HG03060 (cell line): ENCODE results near the gene OGFR.

Source experiments
- ATAC-seq: cut with Tn5 transposase; IDR thresholded peaks from one replicate; pipeline ENCODE4 v1.9.1; 2021; ENCODE audit warnings: low read depth, moderate number of reproducible peaks; ENCODE audit not compliant: unreplicated experiment

OGFR gene

GRCh38 chr20:62856931-62857619 lies 52.4 kb downstream of the OGFR start:
- no peak for ATAC-seq

GRCh38 chr20:62858058-62858830 lies 53.6 kb downstream of the OGFR start:
- ATAC-seq = no peak

- ATAC-seq = no peak
These were observed 55.1 kb downstream of the OGFR start for GRCh38 chr20:62859721-62860120.

- no peak for ATAC-seq
These were observed 55.8 kb downstream of the OGFR start for GRCh38 chr20:62860391-62860923.

- no peak for ATAC-seq
These were observed 56.5 kb downstream of the OGFR start for GRCh38 chr20:62860924-62861691.

- no peak for ATAC-seq
These were observed 57.2 kb downstream of the OGFR start, which contains the start of gene TCFL5 for GRCh38 chr20:62861726-62862336. Gene TCFL5, minus strand, starts transcription at chr20:62861822. Its CDS starts 152 bp downstream, at chr20:62861670.
